Measurements from ENCODE around the gene TCOF1. TPM values are rescaled to one million over a fixed set of nuclear protein-coding genes. Genes with fewer than 3 reads are reported as not detected.

The TCOF1 gene
- total and polyA plus RNA-seq, 2 donors from 2014 or later = 12.2 to 23.5 TPM

DNA sequence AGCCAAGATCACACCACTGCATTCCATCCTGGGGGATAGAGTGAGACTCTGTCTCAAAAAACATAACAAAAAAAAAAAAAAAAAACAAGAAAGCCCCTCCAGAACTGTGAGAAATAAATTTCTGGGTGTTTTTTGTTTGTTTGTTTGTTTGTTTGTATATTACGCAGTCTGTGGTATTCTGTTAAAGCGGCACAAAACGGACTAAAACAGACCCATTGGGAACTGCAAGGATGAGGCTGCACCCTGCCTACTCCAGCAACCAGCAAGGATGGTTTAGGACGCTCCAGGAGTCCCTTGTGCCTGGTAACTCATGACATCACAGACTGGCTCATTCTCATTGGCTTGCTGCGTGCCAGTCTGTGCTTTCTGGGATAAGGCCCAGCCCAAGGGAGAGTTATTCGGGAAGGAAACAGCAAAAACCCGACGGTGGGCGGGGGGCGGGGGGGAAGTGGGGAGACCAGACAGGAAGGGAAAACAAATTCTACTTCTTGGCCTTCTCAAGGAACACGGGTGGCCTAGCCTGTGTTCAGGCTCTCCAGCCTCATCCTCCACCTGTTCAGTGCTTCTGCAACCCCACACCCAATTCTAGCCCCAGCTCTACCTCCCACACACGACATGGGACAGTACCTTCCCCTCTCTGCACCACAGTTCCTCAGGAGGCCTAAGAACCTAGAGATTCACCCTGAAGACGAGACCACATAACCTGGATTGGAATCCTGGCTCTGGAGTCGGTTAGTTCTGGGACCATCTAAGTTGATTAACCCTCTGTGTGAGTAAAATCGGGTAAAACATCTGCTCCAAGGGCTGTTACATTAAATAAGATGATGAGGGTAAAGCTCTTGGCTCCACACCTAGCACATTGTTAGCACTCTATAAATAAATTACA, 52.4 kb downstream of the TCOF1 start:
- peak overlapping the region in 2 of 3 donors; percentile 72 to 80 for H3K9ac ChIP-seq (ENCODE audit: low read length in 3 of 3)
- intact Hi-C loops (cut with DNase I) = no loop called here
- FAIRE-seq = no peak

DNA sequence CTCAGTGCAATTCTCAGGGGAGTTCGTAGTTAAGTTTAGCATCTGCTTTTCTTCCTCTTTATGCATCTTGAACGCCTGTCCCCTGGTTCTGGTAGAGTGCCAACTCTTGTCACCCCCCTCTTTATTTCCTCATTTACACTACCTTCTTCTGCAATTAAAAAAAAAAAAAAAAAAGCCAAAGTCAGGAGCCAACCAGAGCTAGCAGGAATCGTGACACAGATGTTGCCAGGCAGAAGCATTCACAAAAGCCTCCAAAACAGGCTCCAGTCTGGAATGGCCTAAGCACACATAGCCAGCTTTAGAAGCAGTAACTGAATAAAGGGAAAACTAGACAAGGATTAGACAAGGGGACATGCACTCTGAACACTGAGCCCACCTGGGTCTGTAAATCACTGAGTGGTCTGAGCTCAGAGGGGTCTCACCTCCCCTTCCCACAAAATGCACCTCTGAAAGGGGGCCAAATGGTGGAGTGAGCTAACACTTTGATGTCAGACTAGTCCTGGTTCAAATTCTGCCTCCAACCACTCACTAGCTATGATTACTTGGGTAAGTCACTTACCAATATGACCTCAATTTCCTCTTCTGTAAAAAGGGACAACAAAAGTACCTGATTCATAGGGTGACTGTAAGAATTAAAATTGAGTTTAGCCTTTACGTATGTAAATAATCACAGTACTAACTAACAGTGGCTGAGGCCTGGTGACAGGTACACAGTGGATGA, 53.2 kb downstream of the TCOF1 start:
- TF ChIP-seq, protein P1, sequence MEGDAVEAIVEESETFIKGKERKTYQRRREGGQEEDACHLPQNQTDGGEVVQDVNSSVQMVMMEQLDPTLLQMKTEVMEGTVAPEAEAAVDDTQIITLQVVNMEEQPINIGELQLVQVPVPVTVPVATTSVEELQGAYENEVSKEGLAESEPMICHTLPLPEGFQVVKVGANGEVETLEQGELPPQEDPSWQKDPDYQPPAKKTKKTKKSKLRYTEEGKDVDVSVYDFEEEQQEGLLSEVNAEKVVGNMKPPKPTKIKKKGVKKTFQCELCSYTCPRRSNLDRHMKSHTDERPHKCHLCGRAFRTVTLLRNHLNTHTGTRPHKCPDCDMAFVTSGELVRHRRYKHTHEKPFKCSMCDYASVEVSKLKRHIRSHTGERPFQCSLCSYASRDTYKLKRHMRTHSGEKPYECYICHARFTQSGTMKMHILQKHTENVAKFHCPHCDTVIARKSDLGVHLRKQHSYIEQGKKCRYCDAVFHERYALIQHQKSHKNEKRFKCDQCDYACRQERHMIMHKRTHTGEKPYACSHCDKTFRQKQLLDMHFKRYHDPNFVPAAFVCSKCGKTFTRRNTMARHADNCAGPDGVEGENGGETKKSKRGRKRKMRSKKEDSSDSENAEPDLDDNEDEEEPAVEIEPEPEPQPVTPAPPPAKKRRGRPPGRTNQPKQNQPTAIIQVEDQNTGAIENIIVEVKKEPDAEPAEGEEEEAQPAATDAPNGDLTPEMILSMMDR (IDR thresholded peaks at IDR 0.05; ENCODE audit: borderline replicate concordance, extremely low read depth, insufficient read depth) = no peak
- Histone ChIP-seq H3K9ac (ENCODE audit: low read length in 3 of 3) (peak overlapping the region; percentile 12 to 80 (median 72)), H3K4me1 (ENCODE audit: control insufficient read depth in 2 of 3, insufficient read depth in 2 of 3, low read depth in 1 of 3, low read length in 3 of 3) (peaks cover 0 to 32% (median 17%) of the 10 kb centered on the region in 3 donors), H3K9me3 (ENCODE audit: control insufficient read depth in 2 of 3, insufficient read depth in 1 of 3, low read length in 3 of 3) (no peaks in the 10 kb centered on the region), H3K27ac (ENCODE audit: low read depth in 2 of 2, low read length in 2 of 2) (peak overlapping the region; percentile 84 to 98), H3K36me3 (ENCODE audit: control insufficient read depth in 2 of 3, insufficient read depth in 3 of 3, low read length in 3 of 3) (peaks cover 0 to 7% (median 7%) of the 10 kb centered on the region in 3 donors), H3K27me3 (ENCODE audit: control insufficient read depth, insufficient read depth, low read length) (no peaks in the 10 kb centered on the region), H3K4me3 (ENCODE audit: low read length in 3 of 3) (peak overlapping the region; percentile 40 to 92 (median 79))
- peak; percentile 82 for FAIRE-seq
- DNase-seq = peak in 4 of 5 donors; percentile 72 to 94 (median 81)
- intact Hi-C loops (cut with DNase I) = no loop called here

More for the DNA sequence above, 52.4 kb downstream of the TCOF1 start:
- peak overlapping the region; percentile 84 to 98 for H3K27ac ChIP-seq (ENCODE audit: low read depth in 2 of 2, low read length in 2 of 2)
- peak overlapping the region; percentile 5 to 79 (median 78) for H3K4me3 ChIP-seq (ENCODE audit: low read length in 3 of 3)
- DNase-seq = peak; percentile 85 to 96 (median 88)
- H3K27me3 ChIP-seq (ENCODE audit: control insufficient read depth, insufficient read depth, low read length) = no peaks in the 10 kb centered on the region
- H3K4me1 ChIP-seq (ENCODE audit: control insufficient read depth in 2 of 3, insufficient read depth in 2 of 3, low read depth in 1 of 3, low read length in 3 of 3) = peaks cover 0 to 32% (median 17%) of the 10 kb centered on the region in 3 donors
- TF ChIP-seq, protein P1 (IDR thresholded peaks at IDR 0.05; ENCODE audit: borderline replicate concordance, extremely low read depth, insufficient read depth) = no peak
- H3K9me3 ChIP-seq (ENCODE audit: control insufficient read depth in 2 of 3, insufficient read depth in 1 of 3, low read length in 3 of 3) = no peaks in the 10 kb centered on the region
- H3K36me3 ChIP-seq (ENCODE audit: control insufficient read depth in 2 of 3, insufficient read depth in 3 of 3, low read length in 3 of 3) = peaks cover 0 to 14% (median 11%) of the 10 kb centered on the region in 3 donors

DNA sequence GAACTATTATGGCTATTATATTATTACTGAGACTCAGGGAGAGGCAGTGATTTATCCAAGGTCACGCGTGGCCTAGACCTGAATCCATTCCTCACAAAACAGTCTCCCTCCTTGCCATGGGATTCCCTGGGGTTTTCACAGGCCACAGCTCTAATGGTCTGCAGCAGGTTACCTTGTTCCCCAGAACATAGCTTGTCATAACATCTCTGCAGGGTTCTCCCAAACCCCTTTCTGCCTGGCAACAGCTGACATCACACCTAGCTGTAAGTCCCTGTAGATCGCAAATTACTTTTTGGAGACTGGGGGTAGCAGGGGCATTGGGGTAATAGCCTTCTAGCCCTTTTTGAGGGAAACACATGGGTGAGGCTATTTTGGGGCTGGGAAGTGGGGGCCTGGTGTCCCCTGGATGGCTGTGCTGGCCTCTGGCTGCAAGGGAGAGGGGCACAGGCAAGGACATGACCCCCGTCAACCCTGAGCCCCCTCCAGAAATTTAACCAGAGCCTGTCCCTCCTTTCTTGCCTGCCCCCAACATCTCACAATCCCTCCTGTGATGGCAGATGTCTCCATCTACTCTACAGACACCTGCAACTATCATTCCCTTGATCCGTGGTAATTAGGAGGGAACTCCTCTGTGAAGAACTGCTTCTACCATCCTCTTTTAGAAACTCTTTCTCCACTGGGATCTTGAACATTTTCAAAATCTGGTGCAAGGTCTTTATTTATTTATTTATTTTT, 53.9 kb downstream of the TCOF1 start:
- H3K27me3 ChIP-seq (ENCODE audit: control insufficient read depth, insufficient read depth, low read length) = no peaks in the 10 kb centered on the region
- DNase-seq (peak in 1 of 5 donors; percentile 39), FAIRE-seq (no peak)
- H3K36me3 ChIP-seq (ENCODE audit: control insufficient read depth in 2 of 3, insufficient read depth in 3 of 3, low read length in 3 of 3) = peaks cover 0 to 2% (median 1%) of the 10 kb centered on the region in 3 donors
- intact Hi-C loops (cut with DNase I) = no loop called here
- H3K27ac ChIP-seq (ENCODE audit: low read depth in 2 of 2, low read length in 2 of 2) = peak overlapping the region; percentile 84 to 98
- TF ChIP-seq, protein P1 (IDR thresholded peaks at IDR 0.05; ENCODE audit: borderline replicate concordance, extremely low read depth, insufficient read depth) = no peak
- H3K9me3 ChIP-seq (ENCODE audit: control insufficient read depth in 2 of 3, insufficient read depth in 1 of 3, low read length in 3 of 3) = no peaks in the 10 kb centered on the region
- H3K4me1 ChIP-seq (ENCODE audit: control insufficient read depth in 2 of 3, insufficient read depth in 2 of 3, low read depth in 1 of 3, low read length in 3 of 3) = peaks cover 0 to 31% (median 17%) of the 10 kb centered on the region in 3 donors
- peak overlapping the region; percentile 67 to 92 (median 79) for H3K4me3 ChIP-seq (ENCODE audit: low read length in 3 of 3)
- peak overlapping the region; percentile 12 to 80 (median 27) for H3K9ac ChIP-seq (ENCODE audit: low read length in 3 of 3)
